ENCODE measurements around the gene P2RY14. TPM values are rescaled to one million over a fixed set of nuclear protein-coding genes. Genes with fewer than 3 reads are reported as not detected.
A peak's percentile ranks its signal among the peaks of the same experiment; 100 is the strongest.

Gene P2RY14
- total and polyA plus RNA-seq, 2 experiments from 2014 or later, result 0.95 TPM; not detected in 1

DNA sequence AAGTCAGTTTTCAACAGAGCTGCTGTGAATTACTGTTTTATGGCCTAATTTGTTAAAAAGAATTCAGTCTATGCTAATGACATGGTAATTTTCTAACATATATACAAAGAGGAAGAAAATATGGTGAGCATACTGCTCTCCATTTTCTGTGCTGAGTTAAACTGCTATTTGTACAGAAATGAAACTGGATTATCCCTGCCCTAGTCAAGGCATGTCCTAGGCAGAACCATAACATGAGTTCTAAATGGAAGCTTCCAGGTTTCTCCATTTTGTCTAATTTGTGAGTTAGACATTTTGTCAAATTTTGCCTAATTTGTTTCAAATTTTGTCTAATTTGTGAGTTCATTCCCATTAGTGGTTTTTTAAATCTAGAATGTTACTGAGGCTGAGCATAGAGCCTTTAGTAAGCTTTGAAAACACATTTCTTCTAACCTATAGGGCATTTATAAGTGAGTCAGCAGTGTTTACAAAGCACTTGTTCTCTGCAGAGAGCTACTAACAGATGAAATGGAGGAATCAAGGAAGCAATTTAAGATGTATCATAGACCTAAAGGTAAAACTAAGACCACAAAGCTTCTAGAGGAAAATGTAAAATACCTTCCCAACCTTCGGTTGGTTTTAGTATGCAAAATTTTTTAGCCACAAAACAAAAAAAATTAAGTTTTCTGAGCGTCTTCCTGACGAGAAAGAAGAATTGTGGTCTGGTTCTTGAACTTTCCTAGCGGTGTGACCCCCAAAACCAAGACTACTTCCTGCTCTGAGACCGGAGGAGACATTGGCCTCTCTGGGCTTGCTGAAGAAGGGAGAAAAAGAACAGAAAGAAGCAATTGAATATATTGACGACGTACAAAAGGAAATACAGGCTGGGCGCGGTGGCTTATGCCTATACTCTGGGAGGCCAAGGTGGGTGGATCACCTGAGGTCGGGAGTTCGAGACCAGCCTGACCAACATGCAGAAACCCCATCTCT, 9.8 kb downstream of the P2RY14 start (continued):
- TF ChIP-seq ZNF462 (CRISPR knock-in tag; IDR thresholded peaks at IDR 0.05) (no peak), STAT1 (IDR thresholded peaks at IDR 0.05; ENCODE audit: unreplicated experiment) (no peak), ZNF114 (CRISPR knock-in tag; IDR thresholded peaks at IDR 0.05) (no peak), EZH2 (IDR thresholded peaks at IDR 0.05; ENCODE audit: low read depth, unreplicated experiment) (no peak)
- TF ChIP-seq, protein P1, sequence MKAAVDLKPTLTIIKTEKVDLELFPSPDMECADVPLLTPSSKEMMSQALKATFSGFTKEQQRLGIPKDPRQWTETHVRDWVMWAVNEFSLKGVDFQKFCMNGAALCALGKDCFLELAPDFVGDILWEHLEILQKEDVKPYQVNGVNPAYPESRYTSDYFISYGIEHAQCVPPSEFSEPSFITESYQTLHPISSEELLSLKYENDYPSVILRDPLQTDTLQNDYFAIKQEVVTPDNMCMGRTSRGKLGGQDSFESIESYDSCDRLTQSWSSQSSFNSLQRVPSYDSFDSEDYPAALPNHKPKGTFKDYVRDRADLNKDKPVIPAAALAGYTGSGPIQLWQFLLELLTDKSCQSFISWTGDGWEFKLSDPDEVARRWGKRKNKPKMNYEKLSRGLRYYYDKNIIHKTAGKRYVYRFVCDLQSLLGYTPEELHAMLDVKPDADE (IDR thresholded peaks at IDR 0.05), result no peak

DNA sequence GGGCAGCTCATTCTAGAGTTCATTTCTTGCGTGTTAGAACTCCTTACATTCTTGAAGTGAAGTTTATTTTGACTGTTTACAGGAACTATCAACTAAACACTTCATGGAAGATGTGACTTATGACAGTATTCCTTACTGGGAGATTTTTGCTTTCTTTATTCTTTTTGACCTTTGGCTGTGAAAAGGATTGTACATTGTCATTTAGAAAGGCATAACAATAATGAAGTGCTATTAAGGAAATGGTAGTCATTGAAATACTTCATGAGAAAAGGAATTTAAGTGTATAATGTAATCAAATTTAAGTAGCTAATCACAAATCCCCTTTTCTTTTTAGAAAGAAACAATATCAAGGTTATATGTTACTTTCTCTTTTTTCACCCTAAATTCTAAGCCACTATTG, 11.3 kb downstream of the P2RY14 start:
- Histone ChIP-seq H3F3A (replicated peaks; ENCODE audit: low read depth) (no peaks in the 10 kb centered on the region), H3K27ac (ENCODE audit: low read depth) (no peak overlapping the region), H4K20me1 (replicated peaks; ENCODE audit: insufficient read depth) (no peaks in the 10 kb centered on the region; the same call in 1 of the 2 replicates), H3K79me2 (replicated peaks; ENCODE audit: insufficient read depth) (no peaks in the 10 kb centered on the region), H3K4me2 (no peak overlapping the region), H3K36me3 (ENCODE audit: insufficient read depth) (no peaks in the 10 kb centered on the region), H3K4me1 (ENCODE audit: insufficient read depth) (peaks cover 22% of the 10 kb centered on the region), H3K4me3 (no peak overlapping the region), H2AFZ (no peak overlapping the region), H3K27me3 (ENCODE audit: insufficient read depth) (no peaks in the 10 kb centered on the region), H3K9me2 (ENCODE audit: insufficient read depth) (no peaks in the 10 kb centered on the region)
- DNase-seq (ENCODE audit: low spot score) (no peak), ATAC-seq (no peak)
- Mint-ChIP-seq H3K36me3 (ENCODE audit: low read depth) (peaks cover 3% of the 10 kb centered on the region; the same call in 1 of the 3 replicates), H3K4me1 (peaks cover 31% of the 10 kb centered on the region), H3K9me3 (no peaks in the 10 kb centered on the region), H3K27ac (peak overlapping the region; percentile 18; the same call in 1 of the 2 replicates), H3K27me3 (ENCODE audit: insufficient read depth, low read depth, poor library complexity) (no peaks in the 10 kb centered on the region), H3K4me3 (no peak overlapping the region)
- TF ChIP-seq EZH2 (IDR thresholded peaks at IDR 0.05; ENCODE audit: low read depth, unreplicated experiment) (no peak), NANOG (IDR thresholded peaks at IDR 0.05; ENCODE audit: borderline replicate concordance) (no peak), CREB1 (CRISPR knock-in tag; IDR thresholded peaks at IDR 0.05; ENCODE audit: low read depth) (no peak), ZNF114 (CRISPR knock-in tag; IDR thresholded peaks at IDR 0.05) (no peak)
